ENCODE results near the gene SLC9A1. TPM values are rescaled to one million over a fixed set of nuclear protein-coding genes. Genes with fewer than 3 reads are reported as not detected.

Gene SLC9A1
- total and polyA plus RNA-seq, 10 of the 15 experiments (the other 5 are each of a cell fraction or from before 2014, with no cell fraction given) = 0.87 to 21.4 (median 4.3) TPM

GRCh38 chr1:27157194-27157593 lies 2.3 kb upstream of the SLC9A1 start:
- TF ChIP-seq POU2F2 (IDR thresholded peaks at IDR 0.05; ENCODE audit: borderline replicate concordance, low read depth, low read length) = no peak
- no peak for TF ChIP-seq ASH2L (IDR thresholded peaks at IDR 0.05; ENCODE audit: borderline replicate concordance, low read depth)
- TF ChIP-seq E2F8 (IDR thresholded peaks at IDR 0.05; ENCODE audit: low read depth, partially characterized antibody) = no peak
- TF ChIP-seq MEF2B (IDR thresholded peaks at IDR 0.05; ENCODE audit: partially characterized antibody, poor library complexity, severe bottlenecking) = no peak
- TF ChIP-seq SIN3A (IDR thresholded peaks at IDR 0.05; ENCODE audit: low read depth, low read length) = no peak
- no peak for TF ChIP-seq CBFB (IDR thresholded peaks at IDR 0.05; ENCODE audit: low read depth)
- no peak for TF ChIP-seq TCF12 (IDR thresholded peaks at IDR 0.05; ENCODE audit: low read depth, low read length)
- no peak for TF ChIP-seq ZNF274 (IDR thresholded peaks at IDR 0.05; ENCODE audit: insufficient read depth, insufficient read length)
- no peak for TF ChIP-seq EP300 (IDR thresholded peaks at IDR 0.05; ENCODE audit: borderline replicate concordance in 1 of 2, control insufficient read depth in 1 of 2, low read depth in 2 of 2, low read length in 2 of 2)
- no peak for TF ChIP-seq SUPT20H (IDR thresholded peaks at IDR 0.05; ENCODE audit: borderline replicate concordance, control insufficient read depth, low read depth, low read length)
- TF ChIP-seq BHLHE40 (IDR thresholded peaks at IDR 0.05; ENCODE audit: borderline replicate concordance in 1 of 2, low read depth in 2 of 2, low read length in 1 of 2) = no peak
- Histone ChIP-seq H3K4me1 (ENCODE audit: control insufficient read depth, insufficient read depth, low read length) (peaks cover 29% of the 10 kb centered on the region), H3K4me2 (ENCODE audit: control insufficient read depth, insufficient read depth) (no peak overlapping the region), H3K9ac (ENCODE audit: control insufficient read depth, insufficient read depth, low read length) (no peak overlapping the region), H3K9me3 (replicated peaks; ENCODE audit: control insufficient read depth, insufficient read depth, low read length) (no peaks in the 10 kb centered on the region), H3K4me3 (no peak overlapping the region), H3K79me2 (ENCODE audit: control insufficient read depth, insufficient read depth, low read length) (peaks cover 25% of the 10 kb centered on the region), H3K27ac (ENCODE audit: control insufficient read depth, insufficient read depth) (no peak overlapping the region), H2AFZ (ENCODE audit: control insufficient read depth, low read depth, low read length) (no peak overlapping the region), H4K20me1 (ENCODE audit: control insufficient read depth, insufficient read depth) (no peaks in the 10 kb centered on the region), H3K36me3 (ENCODE audit: control insufficient read depth in 2 of 2, insufficient read depth in 2 of 2, low read length in 1 of 2) (no peaks in the 10 kb centered on the region), H3K27me3 (replicated peaks in 1 of 2; ENCODE audit: control insufficient read depth in 2 of 2, insufficient read depth in 2 of 2, low read length in 1 of 2) (no peaks in the 10 kb centered on the region)
- no peak for DNase-seq (ENCODE audit: low read depth, low spot score)
- no peak for ATAC-seq
- 95% methylated on average over 3 of the region's 3 CpGs for WGBS (ENCODE audit: insufficient coverage, insufficient replicate concordance, low lambda C conversion rate, missing lambda C conversion rate)
- BruUV-seq (replicated peaks) = no TSS peak
- ChIA-PET RAD21 (ENCODE audit: unreplicated experiment) (no interaction called here), POLR2A (interaction anchor here (1.0 to 1.7 kb wide), 6 partner anchors 8 to 57 kb away, joined by 3 to 10 read pairs (median 4); no protein-coding TSS in a partner anchor), SMC1A (ENCODE audit: uncharacterized antibody, unreplicated experiment) (interaction anchor here (0.9 to 2.4 kb wide), 2 partner anchors 8 to 9 kb away, joined by 3 to 8 read pairs; no protein-coding TSS in a partner anchor), CTCF (interaction anchor here (0.7 to 5.6 kb wide), 6 partner anchors 15 to 159 kb away, joined by 3 to 40 read pairs (median 4); no protein-coding TSS in a partner anchor)
- FAIRE-seq = no peak
- intact Hi-C loops (cut with micrococcal nuclease; ENCODE audit: unreplicated experiment) = loop anchor here (10.0 kb wide), 1 partner anchor 1302 kb away; the partner anchor contains the start of gene AUNIP
- in situ Hi-C loops (cut with MboI) = no loop called here

Data from GM12878 (cell line).